CD14-positive monocyte (primary cell): ENCODE data around the gene NXPE1. TPM values are rescaled to one million over a fixed set of nuclear protein-coding genes. Genes with fewer than 3 reads are reported as not detected.

Experiments used
- DNase-seq, 3 donors: peaks; one replicate each; pipeline ENCODE4 v3.0.0-alpha.2; 2011 to 2022
- H2AFZ ChIP-seq: 2 replicates; pipeline ENCODE4 v1.6.0; 2012; ENCODE audit warnings: mild to moderate bottlenecking, low read depth, low read length, inconsistent platforms; ENCODE audit not compliant: insufficient read depth, poor library complexity, severe bottlenecking
- H3K27ac ChIP-seq, 2 donors: 1 replicate in 1 of 2; 2 replicates in 1 of 2; pipeline ENCODE4 v1.5.1; 2012 to 2013; ENCODE audit warnings: low read length in 2 of 2, control low read depth in 1 of 2, inconsistent platforms in 1 of 2, low read depth in 1 of 2, mild to moderate bottlenecking in 1 of 2
- H3K27me3 ChIP-seq, 2 donors: one replicate each; pipeline versions ENCODE4 v1.6.0 to v1.6.1; 2011 to 2013; ENCODE audit warnings: low read length in 2 of 2; ENCODE audit not compliant: control insufficient read depth in 2 of 2, insufficient read depth in 2 of 2
- H3K36me3 ChIP-seq, 2 donors: replicated peaks in 1 of 2; 1 replicate in 1 of 2; 2 replicates in 1 of 2; pipeline versions ENCODE4 v1.5.1 to v1.6.1; 2012 to 2013; ENCODE audit warnings: low read length in 2 of 2, control low read depth in 1 of 2, inconsistent platforms in 1 of 2, mild to moderate bottlenecking in 1 of 2; ENCODE audit not compliant: insufficient read depth in 2 of 2, control insufficient read depth in 1 of 2
- H3K4me1 ChIP-seq, 2 donors: 1 replicate in 1 of 2; 2 replicates in 1 of 2; pipeline versions ENCODE4 v1.5.1 to v1.6.1; 2012 to 2013; ENCODE audit warnings: low read length in 2 of 2, control low read depth in 1 of 2, inconsistent platforms in 1 of 2, mild to moderate bottlenecking in 1 of 2, moderate library complexity in 1 of 2; ENCODE audit not compliant: insufficient read depth in 2 of 2, control insufficient read depth in 1 of 2
- H3K4me2 ChIP-seq: replicated peaks from 2 replicates; pipeline ENCODE3; 2012; ENCODE audit warnings: low read length, moderate library complexity, mild to moderate bottlenecking; ENCODE audit not compliant: poor library complexity, severe bottlenecking; ENCODE audit errors: extremely low read depth
- H3K4me3 ChIP-seq, 3 experiments: fragments of 200-600 bp in 1 of 3; sonication (generic) in 1 of 3; replicated peaks in 1 of 3; 1 replicate in 2 of 3; 2 replicates in 1 of 3; pipeline ENCODE4 v1.5.1; 2011 to 2013; ENCODE audit warnings: low read length in 3 of 3, mild to moderate bottlenecking in 3 of 3, control low read depth in 2 of 3, low read depth in 2 of 3, inconsistent platforms in 1 of 3, moderate library complexity in 1 of 3
- H3K79me2 ChIP-seq: 2 replicates; pipeline ENCODE4 v1.6.0; 2012; ENCODE audit warnings: mild to moderate bottlenecking, control low read depth, inconsistent platforms, low read length, moderate library complexity; ENCODE audit not compliant: insufficient read depth
- H3K9ac ChIP-seq: 2 replicates; pipeline ENCODE4 v1.6.0; 2017; ENCODE audit warnings: low read length, mild to moderate bottlenecking; ENCODE audit not compliant: insufficient read depth, poor library complexity, severe bottlenecking
- H3K9me3 ChIP-seq, 2 donors: replicated peaks in 1 of 2; 1 replicate in 1 of 2; 2 replicates in 1 of 2; pipeline versions ENCODE4 v1.5.1 to v1.6.1; 2012 to 2013; ENCODE audit warnings: low read length in 2 of 2, control low read depth in 1 of 2; ENCODE audit not compliant: control insufficient read depth in 1 of 2, insufficient read depth in 1 of 2
- H4K20me1 ChIP-seq: 2 replicates; pipeline ENCODE4 v1.6.0; 2012; ENCODE audit warnings: mild to moderate bottlenecking, low read length, control low read depth, moderate library complexity; ENCODE audit not compliant: insufficient read depth
- H3K27ac Mint-ChIP-seq, 7 donors: one replicate each; pipeline ENCODE4 v1.8.0; 2020; ENCODE audit warnings: mild to moderate bottlenecking in 7 of 7, mixed read lengths in 7 of 7, moderate library complexity in 6 of 7, inconsistent platforms in 2 of 7
- H3K27me3 Mint-ChIP-seq, 3 donors: one replicate each; pipeline ENCODE4 v1.8.0; 2021 to 2022; ENCODE audit warnings: low read depth in 3 of 3, mild to moderate bottlenecking in 3 of 3, mixed read lengths in 3 of 3, moderate library complexity in 3 of 3, inconsistent platforms in 1 of 3
- H3K36me3 Mint-ChIP-seq, 2 donors: one replicate each; pipeline ENCODE4 v1.8.0; 2020; ENCODE audit warnings: mixed read lengths in 2 of 2, inconsistent platforms in 1 of 2, mild to moderate bottlenecking in 1 of 2
- H3K4me1 Mint-ChIP-seq: one replicate; pipeline ENCODE4 v1.8.0; 2020; ENCODE audit warnings: mild to moderate bottlenecking, mixed read lengths
- H3K4me3 Mint-ChIP-seq, 2 donors: one replicate each; pipeline ENCODE4 v1.8.0; 2020; ENCODE audit warnings: mild to moderate bottlenecking in 2 of 2, mixed read lengths in 2 of 2, moderate library complexity in 1 of 2
- H3K9me3 Mint-ChIP-seq, 7 donors: one replicate each; pipeline ENCODE4 v1.8.0; 2020 to 2022; ENCODE audit warnings: mixed read lengths in 7 of 7, mild to moderate bottlenecking in 6 of 7, moderate library complexity in 6 of 7, inconsistent platforms in 2 of 7
- CTCF ChIP-seq: fragments of 200-600 bp; IDR thresholded peaks from one replicate; pipeline ENCODE4 v1.8.0; 2022; ENCODE audit warnings: antibody characterized with exemption, mild to moderate bottlenecking
- WGBS: methylation state at CpG from one replicate; pipeline ENCODE4 v1.1.5; 2013; ENCODE audit warnings: missing lambda C conversion rate; ENCODE audit not compliant: insufficient coverage; 5-methylcytosine and 5-hydroxymethylcytosine counted together
- intact Hi-C, 2 donors: fragments of 100-400 bp; cut with micrococcal nuclease; formaldehyde crosslinking; loops; one replicate each; pipeline versions ENCODE4 v1.15.0 to v1.15.1; 2023
- polyA plus RNA-seq, 3 donors: library from polyadenylated mRNA; depleted of rRNA in 1 of 3; unstranded in 2 of 3; stranded (reverse) in 1 of 3; fragments of 300-500 nt in 2 of 3; fragments of >200 nt in 1 of 3; fragmentation: Illumina TruSeq in 2 of 3; gene quantifications; 1 replicate in 2 of 3; 2 replicates in 1 of 3; pipeline ENCODE4 v1.2.3, GENCODE V29; 2012 to 2021

Gene NXPE1
- polyA plus RNA-seq, 3 donors = not detected

- H3K9ac ChIP-seq = no peak overlapping the region
- no peaks in the 10 kb centered on the region for H3K4me1 Mint-ChIP-seq
- WGBS = 100% methylated on average over 1 of the region's 1 CpG
- H3K36me3 Mint-ChIP-seq = no peaks in the 10 kb centered on the region
- no peak overlapping the region for H3K27ac ChIP-seq
- peaks cover 0 to 3% (median 0%) of the 10 kb centered on the region in 3 donors for H3K27me3 Mint-ChIP-seq
- no peak for DNase-seq
- no peak overlapping the region for H3K27ac Mint-ChIP-seq
- no peaks in the 10 kb centered on the region for H3K4me1 ChIP-seq
- TF ChIP-seq CTCF = no peak
- H4K20me1 ChIP-seq = no peaks in the 10 kb centered on the region
- intact Hi-C loops = no loop called here
- peaks cover 0 to 5% of the 10 kb centered on the region in 2 donors for H3K9me3 ChIP-seq
- H3K79me2 ChIP-seq = no peaks in the 10 kb centered on the region
- H3K4me3 Mint-ChIP-seq = no peak overlapping the region
- H3K4me3 ChIP-seq = no peak overlapping the region
- no peak overlapping the region for H2AFZ ChIP-seq
- H3K4me2 ChIP-seq = no peak overlapping the region
- H3K27me3 ChIP-seq = no peaks in the 10 kb centered on the region
- peaks cover 0 to 6% (median 2%) of the 10 kb centered on the region in 7 donors for H3K9me3 Mint-ChIP-seq
- no peaks in the 10 kb centered on the region for H3K36me3 ChIP-seq
Measured at GRCh38 chr11:114501901-114502300, 57.8 kb downstream of the NXPE1 start.

- H3K4me3 Mint-ChIP-seq = no peak overlapping the region
- Histone ChIP-seq H3K27ac (no peak overlapping the region), H4K20me1 (no peaks in the 10 kb centered on the region), H3K4me3 (no peak overlapping the region), H3K9me3 (peaks cover 0 to 5% of the 10 kb centered on the region in 2 donors), H2AFZ (no peak overlapping the region), H3K27me3 (no peaks in the 10 kb centered on the region), H3K9ac (no peak overlapping the region), H3K4me1 (no peaks in the 10 kb centered on the region), H3K4me2 (no peak overlapping the region), H3K79me2 (no peaks in the 10 kb centered on the region), H3K36me3 (no peaks in the 10 kb centered on the region)
- H3K9me3 Mint-ChIP-seq = peaks cover 0 to 2% (median 0%) of the 10 kb centered on the region in 7 donors
- intact Hi-C loops = no loop called here
- TF ChIP-seq CTCF = no peak
- peaks cover 0 to 3% (median 0%) of the 10 kb centered on the region in 3 donors for H3K27me3 Mint-ChIP-seq
- no peak for DNase-seq
- H3K4me1 Mint-ChIP-seq = no peaks in the 10 kb centered on the region
- H3K27ac Mint-ChIP-seq = no peak overlapping the region
- H3K36me3 Mint-ChIP-seq = no peaks in the 10 kb centered on the region
Measured at GRCh38 chr11:114499756-114500155, 59.9 kb downstream of the NXPE1 start.
